Measurements from ENCODE around the gene GOLT1A. TPM values are rescaled to one million over a fixed set of nuclear protein-coding genes. Genes with fewer than 3 reads are reported as not detected.

Gene GOLT1A
- total and polyA plus RNA-seq, 2 of the 8 experiments (the other 6 are each of a cell fraction or from before 2014, with no cell fraction given): 7.5 to 8.5 TPM

DNA sequence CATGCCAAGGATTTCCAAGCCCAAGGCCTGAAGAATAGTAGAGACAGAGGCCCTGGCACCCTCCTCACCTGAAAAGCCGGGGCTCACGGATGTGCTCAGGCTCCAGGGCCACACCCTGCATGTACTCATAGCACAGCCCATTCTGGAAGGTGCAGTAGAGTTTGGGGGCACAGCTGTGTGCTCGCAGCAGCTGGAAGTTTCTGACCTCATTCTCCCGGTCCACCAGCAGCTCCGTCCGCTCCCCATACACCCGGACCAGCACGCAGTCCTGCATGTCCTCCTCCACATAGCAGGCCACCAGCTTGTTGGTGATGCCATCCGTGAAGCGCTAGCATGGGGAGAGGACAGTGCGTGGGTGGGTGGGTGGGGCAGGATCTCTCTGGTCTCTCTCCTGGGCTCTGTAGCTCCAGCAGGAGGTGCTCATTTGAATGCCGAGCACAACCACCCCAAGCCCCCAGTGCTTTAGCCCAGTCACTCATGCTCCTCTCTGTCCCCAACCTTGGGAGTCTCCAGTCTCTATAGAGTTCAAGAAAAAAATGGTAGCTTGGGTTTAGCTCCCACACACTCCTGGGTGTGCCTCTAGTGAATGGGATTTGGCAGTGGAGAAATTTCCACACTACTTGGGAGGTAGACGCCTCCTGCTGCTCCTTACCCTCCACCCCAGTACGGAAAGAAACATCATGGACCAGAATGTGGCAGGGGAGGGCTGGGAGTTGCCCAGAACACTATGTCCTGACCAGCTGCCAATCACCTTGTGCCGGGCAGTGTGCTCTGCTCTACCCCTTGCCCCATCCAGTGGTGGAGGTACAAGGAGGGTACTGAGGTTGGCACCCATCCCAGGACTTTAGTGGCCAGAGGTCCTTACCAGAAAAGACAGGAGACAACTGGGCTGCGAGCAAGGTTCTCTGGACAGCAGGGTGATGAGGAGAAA is 63.9 kb downstream of the GOLT1A start:
- H3K23ac ChIP-seq (ENCODE audit: insufficient read length): no peak overlapping the region
- no peak for TF ChIP-seq CHD2 (IDR thresholded peaks at IDR 0.05; ENCODE audit: low read length)
- TF ChIP-seq RNF2 (IDR thresholded peaks at IDR 0.05; ENCODE audit: borderline replicate concordance, low read depth, low read length, missing control alignments, poor library complexity, severe bottlenecking): no peak
- TF ChIP-seq RXRA (IDR thresholded peaks at IDR 0.05; ENCODE audit: insufficient read depth, low read depth, low read length): no peak
- TF ChIP-seq TCF12 (IDR thresholded peaks at IDR 0.05; ENCODE audit: low read depth, low read length): no peak
- H3K14ac ChIP-seq (ENCODE audit: insufficient read length): no peak overlapping the region
- no peak overlapping the region for H3K56ac ChIP-seq (replicated peaks; ENCODE audit: insufficient read length, low read depth, low read length)
- peak overlapping the region; percentile 46; the same call in 1 of the 2 replicates for H2BK12ac ChIP-seq (ENCODE audit: low read depth, low read length)
- H4K20me1 ChIP-seq (replicated peaks in 1 of 2; ENCODE audit: control insufficient read depth in 1 of 2, insufficient read depth in 2 of 2, low read length in 2 of 2): no peaks in the 10 kb centered on the region
- ChIA-PET CTCF (ENCODE audit: partially characterized antibody) (interaction anchor here (0.8 to 5.6 kb wide), 13 partner anchors 9 to 289 kb away, joined by 3 to 46 read pairs (median 4); no protein-coding TSS in a partner anchor), POLR2A (ENCODE audit: partially characterized antibody) (interaction anchor here (1.5 to 6.5 kb wide), 5 partner anchors 11 to 284 kb away, joined by 3 to 35 read pairs (median 6); partner anchors contain the start of gene SOX13)
- 86% methylated on average over 16 of the region's 16 CpGs; no CpG with 5 or more reads in 1 of the 2 experiments for WGBS, 2 experiments (ENCODE audit: extremely low coverage in 1 of 2, insufficient coverage in 1 of 2, insufficient read length in 1 of 2, insufficient replicate concordance in 2 of 2, low coverage in 1 of 2, low lambda C conversion rate in 2 of 2, missing lambda C conversion rate in 1 of 2)
- H2BK15ac ChIP-seq (ENCODE audit: low read length): peak overlapping the region; percentile 78
- DNase-seq (ENCODE audit: low read depth in 1 of 2, low spot score in 2 of 2) (no peak), FAIRE-seq (no peak)
- no peak overlapping the region for H4K5ac ChIP-seq (ENCODE audit: insufficient read length, low read depth, low read length)
- no peaks in the 10 kb centered on the region for H3K79me2 ChIP-seq (ENCODE audit: control insufficient read depth in 1 of 2, insufficient read depth in 2 of 2, low read length in 2 of 2)
- no peak overlapping the region for H2AK5ac ChIP-seq (ENCODE audit: low read depth, low read length)
- H3K4ac ChIP-seq (replicated peaks; ENCODE audit: insufficient read length, low read depth, low read length): peak overlapping the region; percentile 15
- peaks cover 12% of the 10 kb centered on the region; the same call in 1 of the 2 replicates for H3K23me2 ChIP-seq (ENCODE audit: low read depth, low read length)
- peaks cover 0 to 18% (median 17%) of the 10 kb centered on the region in 4 experiments; a peak in 5 of 7 replicates for H3K27me3 ChIP-seq (replicated peaks in 1 of 4; ENCODE audit: control insufficient read depth in 3 of 4, extremely low read depth in 1 of 4, insufficient read depth in 3 of 4, low read length in 3 of 4)
- no peak overlapping the region for H4K91ac ChIP-seq (replicated peaks; ENCODE audit: insufficient read length, low read length)
- H3K18ac ChIP-seq (ENCODE audit: extremely low read depth, low read length): no peak overlapping the region
- H3K27ac ChIP-seq (ENCODE audit: low read depth, low read length): no peak overlapping the region
- H3K36me3 ChIP-seq (ENCODE audit: control insufficient read depth in 2 of 4, insufficient read depth in 4 of 4, low read length in 3 of 4): no peaks in the 10 kb centered on the region
- H3K4me2 ChIP-seq (ENCODE audit: insufficient read depth in 1 of 2, low read depth in 2 of 2, low read length in 2 of 2): peak overlapping the region in 1 of 2 experiments; percentile 65; a peak in 1 of 4 replicates
- H2BK120ac ChIP-seq (replicated peaks; ENCODE audit: low read depth, low read length): no peak overlapping the region
- H2BK20ac ChIP-seq (ENCODE audit: low read length): no peak overlapping the region
- no peak overlapping the region for H3K4me3 ChIP-seq (ENCODE audit: extremely low read depth in 1 of 4, insufficient read depth in 2 of 4, low read depth in 3 of 4, low read length in 4 of 4)
- H2AFZ ChIP-seq (ENCODE audit: low read length): no peak overlapping the region
- H2BK5ac ChIP-seq (ENCODE audit: low read depth, low read length): no peak overlapping the region; the same call in 1 of the 2 replicates
- H3K4me1 ChIP-seq (replicated peaks in 1 of 4; ENCODE audit: control insufficient read depth in 3 of 4, insufficient read depth in 4 of 4, low read length in 3 of 4): peaks cover 0 to 44% (median 29%) of the 10 kb centered on the region in 4 experiments; a peak in 6 of 7 replicates
- H4K8ac ChIP-seq (ENCODE audit: extremely low read depth, insufficient read depth, low read length): no peak overlapping the region
- no peaks in the 10 kb centered on the region for H3K9me3 ChIP-seq (ENCODE audit: insufficient read depth in 2 of 2, low read depth in 1 of 2, low read length in 1 of 2)
- H3K9ac ChIP-seq (replicated peaks in 1 of 4; ENCODE audit: extremely low read depth in 1 of 4, low read depth in 3 of 4, low read length in 3 of 4): no peak overlapping the region
- H3K79me1 ChIP-seq (ENCODE audit: low read depth, low read length): peaks cover 2% of the 10 kb centered on the region; the same call in 1 of the 2 replicates
